ENCODE measurements around the gene MCRIP2.

Gene MCRIP2

GRCh38 chr16:657487-657886 is 15.9 kb downstream of the MCRIP2 start:
- Histone ChIP-seq H3K27me3 (no peaks in the 10 kb centered on the region), H4K20me1 (no peaks in the 10 kb centered on the region), H3K4me2 (no peak overlapping the region), H3K9ac (no peak overlapping the region), H3K9me3 (no peaks in the 10 kb centered on the region), H3K36me3 (peaks cover 74% of the 10 kb centered on the region), H3K4me3 (no peak overlapping the region), H3K4me1 (peaks cover 19% of the 10 kb centered on the region), H3K27ac (no peak overlapping the region)
- no peak for TF ChIP-seq Cebpa-rat (IDR thresholded peaks at IDR 0.05)

- Histone ChIP-seq H3K27me3 (no peaks in the 10 kb centered on the region), H3K4me1 (peaks cover 27% of the 10 kb centered on the region), H3K36me3 (peaks cover 64% of the 10 kb centered on the region), H3K9me3 (no peaks in the 10 kb centered on the region), H4K20me1 (no peaks in the 10 kb centered on the region), H3K9ac (no peak overlapping the region), H3K27ac (no peak overlapping the region), H3K4me2 (no peak overlapping the region), H3K4me3 (no peak overlapping the region)
- no peak for TF ChIP-seq Cebpa-rat (IDR thresholded peaks at IDR 0.05)
These were observed 17.3 kb downstream of the MCRIP2 start for GRCh38 chr16:658679-659571.

GRCh38 chr16:659618-660017 is 18.0 kb downstream of the MCRIP2 start:
- Histone ChIP-seq H3K36me3 (peaks cover 61% of the 10 kb centered on the region), H4K20me1 (no peaks in the 10 kb centered on the region), H3K4me1 (peaks cover 34% of the 10 kb centered on the region), H3K27ac (no peak overlapping the region), H3K27me3 (no peaks in the 10 kb centered on the region), H3K4me3 (no peak overlapping the region), H3K4me2 (no peak overlapping the region; the same call in 1 of the 2 replicates), H3K9ac (no peak overlapping the region), H3K9me3 (no peaks in the 10 kb centered on the region)
- no peak for TF ChIP-seq Cebpa-rat (IDR thresholded peaks at IDR 0.05)

GRCh38 chr16:660132-660458 is 18.5 kb downstream of the MCRIP2 start:
- no peaks in the 10 kb centered on the region for H3K9me3 ChIP-seq
- H3K4me2 ChIP-seq: peak overlapping the region; percentile 70
- peaks cover 39% of the 10 kb centered on the region for H3K4me1 ChIP-seq
- H3K27ac ChIP-seq: peak overlapping the region; percentile 68
- H3K27me3 ChIP-seq: no peaks in the 10 kb centered on the region
- H3K4me3 ChIP-seq: no peak overlapping the region
- 0 out of 2 replicates have a peak overlapping the region, but pooled peaks have one; percentile 24 for H3K9ac ChIP-seq
- H3K36me3 ChIP-seq: peaks cover 56% of the 10 kb centered on the region
- no peaks in the 10 kb centered on the region for H4K20me1 ChIP-seq
- no peak for TF ChIP-seq Cebpa-rat (IDR thresholded peaks at IDR 0.05)

- peaks cover 51% of the 10 kb centered on the region for H3K36me3 ChIP-seq
- H3K4me3 ChIP-seq: 0 out of 2 replicates have a peak overlapping the region, but pooled peaks have one; percentile 33
- peak overlapping the region; percentile 70 for H3K4me2 ChIP-seq
- no peaks in the 10 kb centered on the region for H4K20me1 ChIP-seq
- H3K4me1 ChIP-seq: peaks cover 43% of the 10 kb centered on the region
- no peaks in the 10 kb centered on the region for H3K27me3 ChIP-seq
- no peak for TF ChIP-seq Cebpa-rat (IDR thresholded peaks at IDR 0.05)
- peak overlapping the region; percentile 68 for H3K27ac ChIP-seq
- no peaks in the 10 kb centered on the region for H3K9me3 ChIP-seq
- peak overlapping the region; percentile 53; the same call in 1 of the 2 replicates for H3K9ac ChIP-seq
These were observed 19.0 kb downstream of the MCRIP2 start for GRCh38 chr16:660459-661183.

GRCh38 chr16:661184-661821 is 19.7 kb downstream of the MCRIP2 start:
- no peak for TF ChIP-seq Cebpa-rat (IDR thresholded peaks at IDR 0.05)
- Histone ChIP-seq H3K4me3 (0 out of 2 replicates have a peak overlapping the region, but pooled peaks have one; percentile 33), H3K4me1 (peaks cover 46% of the 10 kb centered on the region), H4K20me1 (no peaks in the 10 kb centered on the region), H3K27me3 (no peaks in the 10 kb centered on the region), H3K9me3 (no peaks in the 10 kb centered on the region), H3K9ac (peak overlapping the region; percentile 53; the same call in 1 of the 2 replicates), H3K27ac (peak overlapping the region; percentile 63), H3K36me3 (peaks cover 46% of the 10 kb centered on the region), H3K4me2 (peak overlapping the region; percentile 65)

GRCh38 chr16:662095-662494 is 20.5 kb downstream of the MCRIP2 start:
- Histone ChIP-seq H3K36me3 (peaks cover 42% of the 10 kb centered on the region), H3K4me2 (no peak overlapping the region), H4K20me1 (no peaks in the 10 kb centered on the region), H3K4me1 (peaks cover 53% of the 10 kb centered on the region), H3K9me3 (no peaks in the 10 kb centered on the region), H3K27me3 (no peaks in the 10 kb centered on the region), H3K9ac (0 out of 2 replicates have a peak overlapping the region, but pooled peaks have one; percentile 6), H3K27ac (0 out of 2 replicates have a peak overlapping the region, but pooled peaks have one; percentile 63), H3K4me3 (no peak overlapping the region)
- no peak for TF ChIP-seq Cebpa-rat (IDR thresholded peaks at IDR 0.05)

GRCh38 chr16:662597-662996 is 21.0 kb downstream of the MCRIP2 start:
- Histone ChIP-seq H3K9me3 (no peaks in the 10 kb centered on the region), H3K4me1 (peaks cover 58% of the 10 kb centered on the region), H3K36me3 (peaks cover 37% of the 10 kb centered on the region)

GRCh38 chr16:666572-666971 is 24.9 kb downstream of the MCRIP2 start:
- peaks cover 43% of the 10 kb centered on the region for H3K36me3 ChIP-seq
- no peak for TF ChIP-seq Cebpa-rat (IDR thresholded peaks at IDR 0.05)

More at GRCh38 chr16:662597-662996, 21.0 kb downstream of the MCRIP2 start:
- Histone ChIP-seq H4K20me1 (no peaks in the 10 kb centered on the region), H3K4me2 (no peak overlapping the region), H3K9ac (no peak overlapping the region), H3K27me3 (no peaks in the 10 kb centered on the region), H3K4me3 (no peak overlapping the region), H3K27ac (no peak overlapping the region)
- TF ChIP-seq Cebpa-rat (IDR thresholded peaks at IDR 0.05): no peak

More at GRCh38 chr16:666572-666971, 24.9 kb downstream of the MCRIP2 start:
- no peak overlapping the region for H3K4me3 ChIP-seq
- peak overlapping the region; percentile 26; the same call in 1 of the 2 replicates for H3K4me2 ChIP-seq
- H3K27ac ChIP-seq: peak overlapping the region; percentile 95; the same call in 1 of the 2 replicates
- H3K27me3 ChIP-seq: no peaks in the 10 kb centered on the region
- H3K9ac ChIP-seq: 0 out of 2 replicates have a peak overlapping the region, but pooled peaks have one; percentile 19
- H3K9me3 ChIP-seq: no peaks in the 10 kb centered on the region
- peaks cover 58% of the 10 kb centered on the region for H3K4me1 ChIP-seq
- peaks cover 33% of the 10 kb centered on the region for H4K20me1 ChIP-seq
